GM10847 (cell line): ENCODE data around the gene KIAA0232.

Source experiments
- POLR2A ChIP-seq: IDR thresholded peaks from 2 replicates; pipeline ENCODE4 v1.6.1; 2011; ENCODE audit not compliant: insufficient read length; ENCODE audit errors: extremely low read depth

KIAA0232 gene

GRCh38 chr4:6916587-6917460 lies 134.3 kb downstream of the KIAA0232 start:
- TF ChIP-seq POLR2A = no peak

- no peak for TF ChIP-seq POLR2A
These were observed 135.1 kb downstream of the KIAA0232 start for GRCh38 chr4:6917461-6918271.

GRCh38 chr4:6918338-6918737 lies 135.8 kb downstream of the KIAA0232 start:
- TF ChIP-seq POLR2A = no peak

- TF ChIP-seq POLR2A = no peak
These were observed 137.6 kb downstream of the KIAA0232 start for GRCh38 chr4:6920171-6920570.

GRCh38 chr4:6923507-6923906 lies 141.0 kb downstream of the KIAA0232 start:
- TF ChIP-seq POLR2A = no peak

GRCh38 chr4:6924361-6924779 lies 141.8 kb downstream of the KIAA0232 start:
- no peak for TF ChIP-seq POLR2A

- no peak for TF ChIP-seq POLR2A
These were observed 142.9 kb downstream of the KIAA0232 start for GRCh38 chr4:6925357-6925836.

- TF ChIP-seq POLR2A = no peak
These were observed 143.6 kb downstream of the KIAA0232 start for GRCh38 chr4:6926081-6926480.

- no peak for TF ChIP-seq POLR2A
These were observed 144.4 kb downstream of the KIAA0232 start for GRCh38 chr4:6926681-6927478.

GRCh38 chr4:6928081-6928480 lies 145.6 kb downstream of the KIAA0232 start:
- no peak for TF ChIP-seq POLR2A

GRCh38 chr4:6929339-6929811 lies 146.8 kb downstream of the KIAA0232 start:
- no peak for TF ChIP-seq POLR2A

GRCh38 chr4:6929812-6930464 lies 147.4 kb downstream of the KIAA0232 start:
- no peak for TF ChIP-seq POLR2A

GRCh38 chr4:6932475-6932874 lies 149.9 kb downstream of the KIAA0232 start:
- no peak for TF ChIP-seq POLR2A

- TF ChIP-seq POLR2A = no peak
These were observed 150.4 kb downstream of the KIAA0232 start for GRCh38 chr4:6932918-6933317.
